Anterior cingulate cortex (tissue), 58 donors: ENCODE data around the gene TINAG.
"Not testable (repeated sequence)": the region's sequence is repeated elsewhere in the genome, so short reads cannot be mapped to it uniquely, and the experiment has no call there.

Source experiments
- DNase-seq, 58 donors: peaks; one replicate each; lab custom pipeline; 2025; lab: John Stamatoyannopoulos, UW

Gene TINAG

GRCh38 chr6:54307439-54307910 is 766 bp upstream of the TINAG start:
- no peak for DNase-seq

GRCh38 chr6:54308986-54309315 is 710 bp downstream of the TINAG start:
- DNase-seq, result no peak

GRCh38 chr6:54310377-54311152 is 2.3 kb downstream of the TINAG start:
- DNase-seq, result no peak

- no peak for DNase-seq
These were observed 7.4 kb downstream of the TINAG start for GRCh38 chr6:54315656-54316055.

- no peak for DNase-seq
These were observed 12.6 kb downstream of the TINAG start for GRCh38 chr6:54320871-54321270.

GRCh38 chr6:54327631-54328030 is 19.4 kb downstream of the TINAG start:
- DNase-seq, result no peak

GRCh38 chr6:54331571-54331970 is 23.3 kb downstream of the TINAG start:
- DNase-seq, result not testable (repeated sequence)

GRCh38 chr6:54335871-54336270 is 27.6 kb downstream of the TINAG start:
- DNase-seq, result no peak

- DNase-seq, result no peak
These were observed 45.7 kb downstream of the TINAG start for GRCh38 chr6:54353975-54354374.

- DNase-seq, result no peak
These were observed 46.4 kb downstream of the TINAG start for GRCh38 chr6:54354608-54355007.

GRCh38 chr6:54357141-54357540 is 48.9 kb downstream of the TINAG start:
- no peak for DNase-seq

- DNase-seq, result no peak
These were observed 52.9 kb downstream of the TINAG start for GRCh38 chr6:54361188-54361587.

GRCh38 chr6:54361734-54362133 is 53.5 kb downstream of the TINAG start:
- no peak for DNase-seq

GRCh38 chr6:54366667-54367327 is 58.6 kb downstream of the TINAG start:
- no peak for DNase-seq

- no peak for DNase-seq
These were observed 69.5 kb downstream of the TINAG start for GRCh38 chr6:54377776-54378175.

- DNase-seq, result no peak
These were observed 78.1 kb downstream of the TINAG start for GRCh38 chr6:54386295-54386694.

- no peak for DNase-seq
These were observed 82.1 kb downstream of the TINAG start for GRCh38 chr6:54390362-54390761.

GRCh38 chr6:54391577-54391976 is 83.3 kb downstream of the TINAG start:
- DNase-seq, result no peak

- DNase-seq, result no peak
These were observed 94.9 kb downstream of the TINAG start for GRCh38 chr6:54403096-54403495.

- no peak for DNase-seq
These were observed 96.5 kb downstream of the TINAG start for GRCh38 chr6:54404791-54405190.

GRCh38 chr6:54411767-54412166 is 103.5 kb downstream of the TINAG start:
- DNase-seq, result no peak

GRCh38 chr6:54415517-54415916 is 107.3 kb downstream of the TINAG start:
- DNase-seq, result no peak
